ENCODE data around the gene POMT1. TPM values are rescaled to one million over a fixed set of nuclear protein-coding genes. Genes with fewer than 3 reads are reported as not detected.

The POMT1 gene
- total RNA-seq, 3 donors from 2014 or later (not counting 1 experiment from before 2014, with no cell fraction given) = 35.5 to 38.8 (median 36.3) TPM

- H3K4me3 Mint-ChIP-seq = no peak overlapping the region
- H3K4me1 Mint-ChIP-seq = peaks cover 0 to 16% of the 10 kb centered on the region in 2 donors
- no peak for TF ChIP-seq CTCF (IDR thresholded peaks at IDR 0.05)
- Histone ChIP-seq H3K36me3 (ENCODE audit: control insufficient read depth, insufficient read depth, low read length) (peaks cover 53% of the 10 kb centered on the region), H3K27me3 (ENCODE audit: control insufficient read depth, insufficient read depth, low read length) (no peaks in the 10 kb centered on the region), H3K4me1 (ENCODE audit: control insufficient read depth, insufficient read depth, low read length) (peaks cover 21% of the 10 kb centered on the region), H3K4me3 (ENCODE audit: low read length) (no peak overlapping the region), H3K27ac (ENCODE audit: low read length) (no peak overlapping the region), H3K9me3 (ENCODE audit: control insufficient read depth, insufficient read depth, low read length) (peaks cover 4% of the 10 kb centered on the region)
- intact Hi-C loops (cut with micrococcal nuclease) = no loop called here
- H3K9me3 Mint-ChIP-seq = no peaks in the 10 kb centered on the region
- no peaks in the 10 kb centered on the region for H3K27me3 Mint-ChIP-seq (ENCODE audit: low read depth in 2 of 2)
- WGBS (ENCODE audit: insufficient coverage) = 94% methylated on average over 9 of the region's 9 CpGs
- no peak overlapping the region for H3K27ac Mint-ChIP-seq
- ATAC-seq (no peak), DNase-seq (no peak)
- H3K36me3 Mint-ChIP-seq = no peaks in the 10 kb centered on the region
Observed at GRCh38 chr9:131516930-131517329, 14.2 kb downstream of the POMT1 start.

GRCh38 chr9:131517761-131518190 is 15.1 kb downstream of the POMT1 start:
- 97% methylated on average over 11 of the region's 11 CpGs for WGBS (ENCODE audit: insufficient coverage)
- no peaks in the 10 kb centered on the region for H3K27me3 ChIP-seq (ENCODE audit: control insufficient read depth, insufficient read depth, low read length)
- no peak for TF ChIP-seq CTCF (IDR thresholded peaks at IDR 0.05)
- peaks cover 4% of the 10 kb centered on the region for H3K9me3 ChIP-seq (ENCODE audit: control insufficient read depth, insufficient read depth, low read length)
- H3K36me3 Mint-ChIP-seq = no peaks in the 10 kb centered on the region
- H3K27me3 Mint-ChIP-seq (ENCODE audit: low read depth in 2 of 2) = no peaks in the 10 kb centered on the region
- H3K27ac Mint-ChIP-seq = no peak overlapping the region
- peaks cover 0 to 11% of the 10 kb centered on the region in 2 donors for H3K4me1 Mint-ChIP-seq
- H3K4me1 ChIP-seq (ENCODE audit: control insufficient read depth, insufficient read depth, low read length) = peaks cover 13% of the 10 kb centered on the region
- no peak overlapping the region for H3K4me3 ChIP-seq (ENCODE audit: low read length)
- DNase-seq = no peak
- H3K4me3 Mint-ChIP-seq = no peak overlapping the region
- ATAC-seq = no peak
- intact Hi-C loops (cut with micrococcal nuclease) = no loop called here
- no peaks in the 10 kb centered on the region for H3K9me3 Mint-ChIP-seq
- no peak overlapping the region for H3K27ac ChIP-seq (ENCODE audit: low read length)
- peaks cover 55% of the 10 kb centered on the region for H3K36me3 ChIP-seq (ENCODE audit: control insufficient read depth, insufficient read depth, low read length)

- Histone ChIP-seq H3K27me3 (ENCODE audit: control insufficient read depth, insufficient read depth, low read length) (no peaks in the 10 kb centered on the region), H3K36me3 (ENCODE audit: control insufficient read depth, insufficient read depth, low read length) (peaks cover 63% of the 10 kb centered on the region), H3K9me3 (ENCODE audit: control insufficient read depth, insufficient read depth, low read length) (peaks cover 4% of the 10 kb centered on the region), H3K4me3 (ENCODE audit: low read length) (no peak overlapping the region), H3K4me1 (ENCODE audit: control insufficient read depth, insufficient read depth, low read length) (peaks cover 5% of the 10 kb centered on the region), H3K27ac (ENCODE audit: low read length) (no peak overlapping the region)
- no peak for TF ChIP-seq CTCF (IDR thresholded peaks at IDR 0.05)
- intact Hi-C loops (cut with micrococcal nuclease) = no loop called here
- H3K27ac Mint-ChIP-seq = no peak overlapping the region
- ATAC-seq (no peak), DNase-seq (no peak)
- no peak overlapping the region for H3K4me3 Mint-ChIP-seq
- peaks cover 0 to 4% of the 10 kb centered on the region in 2 donors for H3K4me1 Mint-ChIP-seq
- WGBS (ENCODE audit: insufficient coverage) = 95% methylated on average over 20 of the region's 20 CpGs
- no peaks in the 10 kb centered on the region for H3K27me3 Mint-ChIP-seq (ENCODE audit: low read depth in 2 of 2)
- H3K36me3 Mint-ChIP-seq = no peaks in the 10 kb centered on the region
- H3K9me3 Mint-ChIP-seq = no peaks in the 10 kb centered on the region
Observed at GRCh38 chr9:131518553-131518952, 15.8 kb downstream of the POMT1 start.

- Mint-ChIP-seq H3K4me1 (no peaks in the 10 kb centered on the region), H3K9me3 (no peaks in the 10 kb centered on the region), H3K27me3 (ENCODE audit: low read depth in 2 of 2) (no peaks in the 10 kb centered on the region), H3K27ac (no peak overlapping the region), H3K4me3 (no peak overlapping the region), H3K36me3 (no peaks in the 10 kb centered on the region)
- H3K4me3 ChIP-seq (ENCODE audit: low read length) = no peak overlapping the region
- peaks cover under 1% of the 10 kb centered on the region for H3K9me3 ChIP-seq (ENCODE audit: control insufficient read depth, insufficient read depth, low read length)
- no peak for DNase-seq
- no peak overlapping the region for H3K27ac ChIP-seq (ENCODE audit: low read length)
- no peak for ATAC-seq
- 86% methylated on average over 16 of the region's 16 CpGs for WGBS (ENCODE audit: insufficient coverage)
- intact Hi-C loops (cut with micrococcal nuclease) = no loop called here
- peaks cover 70% of the 10 kb centered on the region for H3K36me3 ChIP-seq (ENCODE audit: control insufficient read depth, insufficient read depth, low read length)
- no peak for TF ChIP-seq CTCF (IDR thresholded peaks at IDR 0.05)
- no peaks in the 10 kb centered on the region for H3K27me3 ChIP-seq (ENCODE audit: control insufficient read depth, insufficient read depth, low read length)
- no peaks in the 10 kb centered on the region for H3K4me1 ChIP-seq (ENCODE audit: control insufficient read depth, insufficient read depth, low read length)
Observed at GRCh38 chr9:131520503-131520902, 17.8 kb downstream of the POMT1 start.

Data from natural killer cell (primary cell).